Keratinocyte (primary cell): Measurements from ENCODE around the gene RASIP1. TPM values are rescaled to one million over a fixed set of nuclear protein-coding genes. Genes with fewer than 3 reads are reported as not detected.

Experiments used
- DNase-seq: peaks from one replicate; pipeline ENCODE4 v3.0.0-alpha.2; 2011; ENCODE audit warnings: low read depth, missing footprints, low spot score
- FAIRE-seq: peaks from 2 replicates; lab custom pipeline; 2011; peaks lifted over from hg19 to GRCh38; lab: Jason Lieb, UNC
- H2AFZ ChIP-seq: 2 replicates; pipeline ENCODE4 v1.6.0; 2012; ENCODE audit warnings: low read length, control low read depth, inconsistent platforms; ENCODE audit not compliant: control insufficient read depth
- H3K27ac ChIP-seq: 2 replicates; pipeline ENCODE4 v1.5.1; 2011; ENCODE audit warnings: low read length; ENCODE audit not compliant: control insufficient read depth, insufficient read depth
- H3K27me3 ChIP-seq: 3 replicates; pipeline ENCODE4 v1.6.0; 2011; ENCODE audit warnings: low read length; ENCODE audit not compliant: control insufficient read depth, insufficient read depth; ENCODE audit errors: extremely low read depth
- H3K36me3 ChIP-seq, 2 experiments: 2 replicates in 1 of 2; 3 replicates in 1 of 2; pipeline ENCODE4 v1.5.1; 2011; ENCODE audit warnings: low read length in 2 of 2, mild to moderate bottlenecking in 1 of 2; ENCODE audit not compliant: control insufficient read depth in 2 of 2, insufficient read depth in 2 of 2; ENCODE audit errors: extremely low read depth in 1 of 2
- H3K4me1 ChIP-seq: 3 replicates; pipeline ENCODE4 v1.5.1; 2011; ENCODE audit warnings: low read length; ENCODE audit not compliant: control insufficient read depth, insufficient read depth; ENCODE audit errors: extremely low read depth
- H3K4me2 ChIP-seq: 3 replicates; pipeline ENCODE4 v1.6.0; 2011; ENCODE audit warnings: low read depth, low read length; ENCODE audit not compliant: control insufficient read depth, insufficient read depth; ENCODE audit errors: extremely low read depth
- H3K4me3 ChIP-seq, 3 experiments: fragments of 200-600 bp in 1 of 3; sonication (generic) in 1 of 3; 2 replicates in 2 of 3; 3 replicates in 1 of 3; pipeline ENCODE4 v1.5.1; 2011 to 2016; ENCODE audit warnings: low read length in 3 of 3, mild to moderate bottlenecking in 3 of 3, control low read depth in 2 of 3, inconsistent platforms in 1 of 3, low read depth in 1 of 3, mixed read lengths in 1 of 3, mixed run types in 1 of 3, moderate library complexity in 1 of 3; ENCODE audit not compliant: control insufficient read depth in 2 of 3, insufficient read depth in 2 of 3; ENCODE audit errors: extremely low read depth in 1 of 3
- H3K79me2 ChIP-seq: 2 replicates; pipeline ENCODE4 v1.6.0; 2012; ENCODE audit warnings: low read length; ENCODE audit not compliant: control insufficient read depth, insufficient read depth
- H3K9ac ChIP-seq: 3 replicates; pipeline ENCODE4 v1.6.0; 2011; ENCODE audit warnings: low read length; ENCODE audit not compliant: control insufficient read depth, insufficient read depth; ENCODE audit errors: extremely low read depth
- H3K9me1 ChIP-seq: 3 replicates; pipeline ENCODE4 v1.6.0; 2011; ENCODE audit warnings: low read length; ENCODE audit not compliant: control insufficient read depth, insufficient read depth; ENCODE audit errors: extremely low read depth
- H3K9me3 ChIP-seq: 2 replicates; pipeline ENCODE4 v1.5.1; 2012; ENCODE audit warnings: low read depth, low read length; ENCODE audit not compliant: control insufficient read depth
- H4K20me1 ChIP-seq: 3 replicates; pipeline ENCODE4 v1.6.0; 2011; ENCODE audit warnings: low read length; ENCODE audit not compliant: control insufficient read depth, insufficient read depth; ENCODE audit errors: extremely low read depth
- CTCF ChIP-seq, 3 experiments: IDR thresholded peaks in 1 of 3; conservative IDR thresholded peaks in 1 of 3; optimal IDR thresholded peaks in 1 of 3; 2 replicates in 2 of 3; 3 replicates in 1 of 3; pipeline versions ENCODE3 to v1.5.1; 2011; ENCODE audit warnings: low read length in 3 of 3, mild to moderate bottlenecking in 3 of 3, moderate library complexity in 2 of 3, control low read depth in 1 of 3, inconsistent platforms in 1 of 3; ENCODE audit not compliant: insufficient read depth in 2 of 3; ENCODE audit errors: extremely low read depth in 1 of 3
- EZH2 ChIP-seq: IDR thresholded peaks from one replicate; pipeline ENCODE4 v1.6.1; 2012; ENCODE audit warnings: inconsistent platforms, mild to moderate bottlenecking, low read length, moderate library complexity
- dilution Hi-C: fragments of 300-500 bp; cut with MboI; formaldehyde crosslinking; loops from one replicate; pipeline ENCODE4 v1.7.0; 2020; ENCODE audit warnings: low sequenced_read_pairs; ENCODE audit not compliant: extremely low pct_ligation_motif_present
- polyA plus RNA-seq, 5 experiments: library from polyadenylated mRNA; depleted of rRNA in 3 of 5; stranded (reverse) in 3 of 5; stranded (forward) in 1 of 5; unstranded in 1 of 5; fragments of >200 nt; gene quantifications; 1 replicate in 1 of 5; 2 replicates in 3 of 5; 3 replicates in 1 of 5; pipeline versions ENCODE4 v1.2.1 to v1.2.3, GENCODE V29; 2011 to 2012; ENCODE audit warnings: missing spikeins in 2 of 5, low read depth in 1 of 5, low replicate concordance in 1 of 5

The RASIP1 gene
- polyA plus RNA-seq, 1 donor (not counting 4 experiments of a cell fraction or from before 2014, with no cell fraction given): 2.3 TPM

GRCh38 chr19:48685583-48685982, 54.8 kb downstream of the RASIP1 start:
- Histone ChIP-seq H3K36me3 (no peaks in the 10 kb centered on the region), H2AFZ (no peak overlapping the region), H3K27ac (no peak overlapping the region), H3K4me1 (no peaks in the 10 kb centered on the region), H3K27me3 (no peaks in the 10 kb centered on the region), H3K9me1 (no peaks in the 10 kb centered on the region), H4K20me1 (no peaks in the 10 kb centered on the region), H3K9ac (no peak overlapping the region), H3K4me2 (no peak overlapping the region), H3K9me3 (no peaks in the 10 kb centered on the region), H3K79me2 (no peaks in the 10 kb centered on the region), H3K4me3 (no peak overlapping the region)
- FAIRE-seq (no peak), DNase-seq (no peak)
- TF ChIP-seq CTCF (optimal IDR thresholded peaks at IDR 0.05 in 1 of 3, IDR thresholded peaks at IDR 0.05 in 1 of 3, conservative IDR thresholded peaks at IDR 0.05 in 1 of 3; ENCODE audit: extremely low read depth in 1 of 3, insufficient read depth in 2 of 3, low read length in 3 of 3) (no peak), EZH2 (no peak)
- dilution Hi-C loops: no loop called here

DNA sequence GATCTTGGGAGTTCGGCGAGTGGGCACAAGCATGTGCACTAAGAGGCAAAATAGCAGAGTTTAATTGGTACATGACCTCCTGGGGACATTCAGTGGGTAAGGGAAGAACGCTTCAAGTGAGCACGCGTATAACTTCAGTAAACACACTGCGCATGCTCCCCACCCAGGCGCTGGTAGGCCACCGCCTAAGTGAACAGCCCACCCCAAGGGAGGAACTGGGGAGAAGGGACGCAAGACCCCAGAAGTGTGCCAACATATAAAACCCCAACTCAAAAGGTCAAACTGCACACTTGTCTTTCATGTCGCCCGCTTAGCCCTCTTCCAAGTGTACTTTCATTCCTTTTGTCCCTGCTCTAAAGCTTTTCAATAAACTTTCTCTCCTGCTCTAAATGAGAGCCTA, 57.1 kb downstream of the RASIP1 start:
- Histone ChIP-seq H3K4me2 (no peak overlapping the region), H3K9ac (no peak overlapping the region), H3K4me1 (no peaks in the 10 kb centered on the region), H3K4me3 (no peak overlapping the region), H4K20me1 (no peaks in the 10 kb centered on the region), H3K9me3 (no peaks in the 10 kb centered on the region), H3K36me3 (no peaks in the 10 kb centered on the region), H3K79me2 (no peaks in the 10 kb centered on the region), H3K9me1 (no peaks in the 10 kb centered on the region), H3K27ac (no peak overlapping the region), H2AFZ (no peak overlapping the region), H3K27me3 (no peaks in the 10 kb centered on the region)
- dilution Hi-C loops: no loop called here
- TF ChIP-seq EZH2: no peak
- no peak for DNase-seq
- FAIRE-seq: no peak

DNA sequence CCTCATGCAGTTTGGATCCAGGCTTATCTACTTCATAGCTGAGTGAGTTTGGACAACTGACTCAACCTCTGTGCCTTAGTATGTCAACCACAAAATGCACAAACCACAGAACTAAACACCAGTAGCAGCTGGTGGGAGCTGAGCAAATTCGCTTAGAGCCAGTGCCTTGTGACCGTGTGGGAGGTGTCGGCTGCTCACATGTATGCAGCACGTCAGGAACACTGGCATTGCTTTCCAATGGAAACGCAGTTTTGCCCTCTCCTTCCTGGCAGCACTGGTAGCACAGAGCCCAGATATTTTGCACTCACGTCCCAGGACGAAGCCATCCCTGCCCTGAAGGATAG, 59.3 kb downstream of the RASIP1 start:
- Histone ChIP-seq H3K36me3 (no peaks in the 10 kb centered on the region), H3K4me2 (no peak overlapping the region), H3K9ac (no peak overlapping the region), H2AFZ (no peak overlapping the region), H3K9me3 (no peaks in the 10 kb centered on the region), H3K27me3 (no peaks in the 10 kb centered on the region), H3K4me1 (no peaks in the 10 kb centered on the region), H3K9me1 (no peaks in the 10 kb centered on the region), H3K79me2 (no peaks in the 10 kb centered on the region), H3K4me3 (no peak overlapping the region), H4K20me1 (no peaks in the 10 kb centered on the region), H3K27ac (no peak overlapping the region)
- no peak for FAIRE-seq
- no peak for DNase-seq
- dilution Hi-C loops: no loop called here
- TF ChIP-seq EZH2 (no peak), CTCF (optimal IDR thresholded peaks at IDR 0.05 in 1 of 3, IDR thresholded peaks at IDR 0.05 in 1 of 3, conservative IDR thresholded peaks at IDR 0.05 in 1 of 3; ENCODE audit: extremely low read depth in 1 of 3, insufficient read depth in 2 of 3, low read length in 3 of 3) (no peak)
